Trophoblast cell (in vitro differentiated cells and primary cell): Measurements from ENCODE around the gene TGFB1I1.
A peak's percentile ranks its signal among the peaks of the same experiment; 100 is the strongest.
"Not testable (repeated sequence)": the region's sequence is repeated elsewhere in the genome, so short reads cannot be mapped to it uniquely, and the experiment has no call there.

Source experiments
- DNase-seq, 2 donors: peaks; one replicate each; pipeline ENCODE4 v3.0.0-alpha.2; 2016
- H2AFZ ChIP-seq: 2 replicates; pipeline ENCODE4 v1.6.1; 2013; ENCODE audit warnings: low read length, moderate library complexity, mild to moderate bottlenecking; ENCODE audit not compliant: insufficient read depth, poor library complexity
- H2AK5ac ChIP-seq: 2 replicates; pipeline ENCODE4 v1.6.1; 2013; ENCODE audit warnings: mild to moderate bottlenecking, low read length
- H2BK120ac ChIP-seq: 2 replicates; pipeline ENCODE4 v1.6.1; 2013; ENCODE audit warnings: low read length, mild to moderate bottlenecking, moderate library complexity; ENCODE audit not compliant: insufficient read depth, poor library complexity
- H2BK12ac ChIP-seq: 2 replicates; pipeline ENCODE4 v1.6.1; 2013; ENCODE audit warnings: mild to moderate bottlenecking, low read length, moderate library complexity
- H2BK5ac ChIP-seq: 2 replicates; pipeline ENCODE4 v1.6.1; 2013; ENCODE audit warnings: low read length, low read depth, moderate library complexity, mild to moderate bottlenecking; ENCODE audit not compliant: poor library complexity
- H3K14ac ChIP-seq: 2 replicates; pipeline ENCODE4 v1.6.1; 2013; ENCODE audit warnings: mild to moderate bottlenecking, low read length
- H3K18ac ChIP-seq: 2 replicates; pipeline ENCODE4 v1.6.1; 2013; ENCODE audit warnings: mild to moderate bottlenecking, low read length
- H3K23ac ChIP-seq: 2 replicates; pipeline ENCODE4 v1.6.1; 2013; ENCODE audit warnings: low read length
- H3K27ac ChIP-seq: 2 replicates; pipeline ENCODE4 v1.5.1; 2013; ENCODE audit warnings: low read depth, mild to moderate bottlenecking, inconsistent platforms, low read length, moderate library complexity
- H3K27me3 ChIP-seq: 2 replicates; pipeline ENCODE4 v1.6.1; 2013; ENCODE audit warnings: inconsistent platforms, mild to moderate bottlenecking, low read length, moderate library complexity; ENCODE audit not compliant: insufficient read depth
- H3K36me3 ChIP-seq, 2 experiments: 1 replicate in 1 of 2; 2 replicates in 1 of 2; pipeline ENCODE4 v1.6.1; 2013; ENCODE audit warnings: low read length in 2 of 2, mild to moderate bottlenecking in 2 of 2, moderate library complexity in 1 of 2; ENCODE audit not compliant: insufficient read depth in 2 of 2, control insufficient read depth in 1 of 2
- H3K4ac ChIP-seq: 2 replicates; pipeline ENCODE4 v1.6.1; 2013; ENCODE audit warnings: low read depth, mild to moderate bottlenecking, low read length, moderate library complexity
- H3K4me1 ChIP-seq, 2 experiments: 1 replicate in 1 of 2; 2 replicates in 1 of 2; pipeline ENCODE4 v1.6.1; 2013; ENCODE audit warnings: low read length in 2 of 2, mild to moderate bottlenecking in 2 of 2, moderate library complexity in 1 of 2; ENCODE audit not compliant: insufficient read depth in 2 of 2, control insufficient read depth in 1 of 2
- H3K4me2 ChIP-seq: 2 replicates; pipeline ENCODE4 v1.6.1; 2013; ENCODE audit warnings: inconsistent platforms, mild to moderate bottlenecking, low read length, moderate library complexity
- H3K4me3 ChIP-seq: 2 replicates; pipeline ENCODE4 v1.5.1; 2013; ENCODE audit warnings: mild to moderate bottlenecking, low read depth, low read length, inconsistent platforms
- H3K79me1 ChIP-seq: one replicate; pipeline ENCODE4 v1.6.1; 2013; ENCODE audit warnings: low read length
- H3K79me2 ChIP-seq: 2 replicates; pipeline ENCODE4 v1.6.1; 2013; ENCODE audit warnings: low read length, mild to moderate bottlenecking; ENCODE audit not compliant: control insufficient read depth, insufficient read depth, poor library complexity
- H3K9ac ChIP-seq: 2 replicates; pipeline ENCODE4 v1.6.1; 2013; ENCODE audit warnings: mild to moderate bottlenecking, low read length
- H3K9me3 ChIP-seq: 2 replicates; pipeline ENCODE4 v1.6.1; 2013; ENCODE audit warnings: low read depth, mild to moderate bottlenecking, control low read depth, inconsistent platforms, low read length; ENCODE audit not compliant: insufficient read depth
- H4K12ac ChIP-seq: 2 replicates; pipeline ENCODE4 v1.6.1; 2013; ENCODE audit warnings: low read depth, mild to moderate bottlenecking, low read length, moderate library complexity
- H4K8ac ChIP-seq: 2 replicates; pipeline ENCODE4 v1.6.1; 2013; ENCODE audit warnings: low read depth, mild to moderate bottlenecking, low read length, moderate library complexity
- H4K91ac ChIP-seq: one replicate; pipeline ENCODE4 v1.6.1; 2013; ENCODE audit warnings: low read depth, mild to moderate bottlenecking, low read length, moderate library complexity
- WGBS: extraction: QIAGEN DNeasy Blood & Tissue Kit; methylation state at CpG from one replicate; pipeline ENCODE4 v1.1.7; 2013; ENCODE audit warnings: missing lambda C conversion rate; ENCODE audit not compliant: insufficient read length, insufficient coverage; ENCODE audit errors: extremely low coverage; 5-methylcytosine and 5-hydroxymethylcytosine counted together

The TGFB1I1 gene

DNA sequence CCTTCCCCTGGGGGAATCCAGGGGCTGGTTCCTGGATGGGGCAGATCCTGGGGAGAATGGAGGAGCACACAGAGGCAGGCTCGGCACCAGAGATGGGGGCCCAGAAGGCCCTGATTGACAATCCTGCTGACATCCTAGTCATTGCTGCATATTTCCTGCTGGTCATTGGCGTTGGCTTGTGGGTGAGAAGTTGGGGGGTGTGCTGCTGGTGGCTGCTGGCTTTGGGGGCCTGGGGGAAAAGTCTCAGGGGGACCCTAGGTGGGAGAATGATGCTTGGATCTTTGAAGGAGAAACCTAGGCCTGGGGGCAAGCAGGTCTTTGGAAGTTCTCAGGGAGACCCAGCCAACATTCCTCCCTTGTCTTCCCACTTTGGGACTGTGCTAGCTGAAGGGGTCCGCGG is 11.1 kb downstream of the TGFB1I1 start, which contains the start of gene SLC5A2:
SLC5A2 (plus strand) TSS at position 43 of the 400 bp plus-strand sequence; CDS start at position 57, 14 bp downstream.
- no peak within 1 kb of the TSS for H3K14ac ChIP-seq
- no peak within 1 kb of the TSS for H4K12ac ChIP-seq
- H3K27me3 ChIP-seq = peaks cover 23% of the 10 kb centered on the region
- no peak within 1 kb of the TSS for H3K18ac ChIP-seq
- H3K79me1 ChIP-seq = no peaks in the 10 kb centered on the region
- H3K23ac ChIP-seq = no peak within 1 kb of the TSS
- no peak within 1 kb of the TSS for H2BK120ac ChIP-seq
- no peak within 1 kb of the TSS for H2BK12ac ChIP-seq
- H3K9me3 ChIP-seq = peaks cover 2% of the 10 kb centered on the region
- no peaks in the 10 kb centered on the region for H3K36me3 ChIP-seq
- no peaks in the 10 kb centered on the region for H3K79me2 ChIP-seq
- no peak within 1 kb of the TSS for H3K4ac ChIP-seq
- no peak within 1 kb of the TSS for H3K4me3 ChIP-seq
- H3K4me2 ChIP-seq = no peak within 1 kb of the TSS
- H4K8ac ChIP-seq = no peak within 1 kb of the TSS
- DNase-seq = no peak
- H3K27ac ChIP-seq = no peak within 1 kb of the TSS
- no peak within 1 kb of the TSS for H2BK5ac ChIP-seq
- WGBS = no CpG with 5 or more reads among the region's 4 CpGs
- peaks cover 2 to 10% of the 10 kb centered on the region in 2 experiments for H3K4me1 ChIP-seq
- peak within 1 kb of the TSS; percentile 5 for H3K9ac ChIP-seq
- no peak within 1 kb of the TSS for H4K91ac ChIP-seq
- no peak within 1 kb of the TSS for H2AK5ac ChIP-seq
- H2AFZ ChIP-seq = no peak within 1 kb of the TSS

DNA sequence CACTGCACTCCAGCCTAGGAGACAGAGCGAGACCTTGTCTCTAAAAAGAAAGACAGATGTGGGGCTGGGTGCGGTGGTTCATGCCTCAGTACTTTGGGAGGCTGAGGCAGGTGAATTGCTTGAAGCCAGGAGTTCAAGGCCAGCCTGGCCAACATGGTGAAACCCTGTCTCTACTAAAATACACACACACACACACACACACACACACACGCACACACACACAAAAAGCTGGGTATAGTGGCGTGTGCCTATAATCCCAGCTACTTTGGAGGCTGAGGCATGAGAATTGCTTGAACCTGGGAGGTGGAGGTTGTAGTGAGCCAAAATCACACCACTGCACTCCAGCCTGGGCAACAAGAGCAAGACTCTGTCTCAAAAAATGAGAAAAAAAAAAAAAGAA is 12.1 kb downstream of the TGFB1I1 start:
- not testable (repeated sequence) for H3K4me3 ChIP-seq, H3K14ac ChIP-seq, H4K8ac ChIP-seq, H3K4ac ChIP-seq, H3K23ac ChIP-seq, H3K9ac ChIP-seq, H4K12ac ChIP-seq, H3K79me2 ChIP-seq, H2BK120ac ChIP-seq, H2AK5ac ChIP-seq, H3K27ac ChIP-seq, H3K79me1 ChIP-seq, H2BK5ac ChIP-seq, H3K4me2 ChIP-seq, H4K91ac ChIP-seq, H3K9me3 ChIP-seq, DNase-seq, H2AFZ ChIP-seq, H2BK12ac ChIP-seq, H3K18ac ChIP-seq, H3K36me3 ChIP-seq
- Histone ChIP-seq H3K27me3 (peaks cover 32% of the 10 kb centered on the region), H3K4me1 (peaks cover 7 to 14% of the 10 kb centered on the region in 2 experiments)
- no CpG with 5 or more reads among the region's 4 CpGs for WGBS

DNA sequence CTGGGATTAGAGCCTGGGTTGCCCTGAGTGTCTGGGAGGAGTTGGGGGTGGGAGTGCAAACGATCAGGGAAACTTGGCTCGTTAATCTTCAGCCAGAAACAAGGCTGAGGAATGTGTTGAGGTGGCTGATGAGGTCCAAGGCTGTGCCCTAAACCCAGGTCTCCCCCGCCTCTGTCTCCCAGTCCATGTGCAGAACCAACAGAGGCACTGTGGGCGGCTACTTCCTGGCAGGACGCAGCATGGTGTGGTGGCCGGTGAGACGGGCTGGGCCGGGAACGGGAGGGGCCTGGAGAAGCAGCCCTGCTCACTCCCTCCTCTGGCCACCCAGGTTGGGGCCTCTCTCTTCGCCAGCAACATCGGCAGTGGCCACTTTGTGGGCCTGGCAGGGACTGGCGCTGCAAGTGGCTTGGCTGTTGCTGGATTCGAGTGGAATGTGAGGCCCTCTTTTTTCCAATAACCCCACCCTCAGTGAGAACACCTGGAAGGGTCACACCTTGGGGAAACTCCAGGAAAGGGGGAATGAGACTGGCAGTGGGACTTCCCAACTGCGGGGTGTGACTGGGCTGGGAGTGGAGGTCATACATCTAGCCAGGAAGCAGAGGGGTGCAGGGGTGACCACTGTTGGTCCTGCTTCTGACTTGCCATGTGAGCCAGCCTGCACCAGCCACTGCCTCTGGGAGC is 12.7 kb downstream of the TGFB1I1 start:
- H2BK120ac ChIP-seq = no peak overlapping the region

GRCh38 chr16:31485571-31485970 is 13.6 kb downstream of the TGFB1I1 start:
- Histone ChIP-seq H2BK120ac (no peak overlapping the region), H2AFZ (no peak overlapping the region), H3K9ac (no peak overlapping the region), H3K36me3 (peaks cover 8 to 11% of the 10 kb centered on the region in 2 experiments), H3K27me3 (peaks cover 35% of the 10 kb centered on the region), H3K27ac (no peak overlapping the region), H2BK5ac (no peak overlapping the region), H3K79me1 (no peaks in the 10 kb centered on the region), H2BK12ac (no peak overlapping the region), H3K9me3 (peaks cover 11% of the 10 kb centered on the region), H3K4me2 (no peak overlapping the region), H3K18ac (no peak overlapping the region), H3K14ac (no peak overlapping the region), H3K23ac (no peak overlapping the region), H2AK5ac (no peak overlapping the region), H4K12ac (no peak overlapping the region), H3K79me2 (no peaks in the 10 kb centered on the region), H4K8ac (no peak overlapping the region), H3K4me1 (peaks cover 7 to 14% of the 10 kb centered on the region in 2 experiments), H3K4me3 (no peak overlapping the region), H3K4ac (no peak overlapping the region), H4K91ac (no peak overlapping the region)
- no peak for DNase-seq
- no CpG with 5 or more reads among the region's 17 CpGs for WGBS

More for the DNA sequence above, 12.7 kb downstream of the TGFB1I1 start:
- H3K27me3 ChIP-seq = peaks cover 35% of the 10 kb centered on the region
- H2BK5ac ChIP-seq = no peak overlapping the region
- H3K4me2 ChIP-seq = no peak overlapping the region
- WGBS = no CpG with 5 or more reads among the region's 14 CpGs
- H3K23ac ChIP-seq = no peak overlapping the region
- peaks cover 11% of the 10 kb centered on the region for H3K9me3 ChIP-seq
- DNase-seq = no peak
- no peak overlapping the region for H4K12ac ChIP-seq
- no peak overlapping the region for H2BK12ac ChIP-seq
- H4K8ac ChIP-seq = no peak overlapping the region
- no peaks in the 10 kb centered on the region for H3K79me1 ChIP-seq
- no peak overlapping the region for H3K27ac ChIP-seq
- H2AFZ ChIP-seq = no peak overlapping the region
- no peaks in the 10 kb centered on the region for H3K79me2 ChIP-seq
- H3K4me3 ChIP-seq = no peak overlapping the region
- H4K91ac ChIP-seq = no peak overlapping the region
- H3K4me1 ChIP-seq = peaks cover 7 to 14% of the 10 kb centered on the region in 2 experiments
- H3K4ac ChIP-seq = no peak overlapping the region
- H3K9ac ChIP-seq = no peak overlapping the region
- H3K14ac ChIP-seq = no peak overlapping the region
- H2AK5ac ChIP-seq = no peak overlapping the region
- H3K18ac ChIP-seq = no peak overlapping the region
- peaks cover 0 to 2% of the 10 kb centered on the region in 2 experiments for H3K36me3 ChIP-seq
